Tibial artery (tissue), 4 donors: ENCODE measurements around the gene SHMT1.
"Not testable (repeated sequence)": the region's sequence is repeated elsewhere in the genome, so short reads cannot be mapped to it uniquely, and the experiment has no call there.

ENCODE experiments used
- DNase-seq, 2 donors: peaks; one replicate each; pipeline ENCODE4 v3.0.0-alpha.2; 2019
- H3K27ac ChIP-seq, 2 donors: fragments of 200-600 bp; sonication (generic) in 1 of 2; 1 replicate in 1 of 2; 2 replicates in 1 of 2; pipeline ENCODE4 v1.5.1; 2018 to 2019; ENCODE audit warnings: mild to moderate bottlenecking in 1 of 2
- H3K27me3 ChIP-seq, 2 donors: fragments of 200-600 bp; sonication (generic) in 1 of 2; one replicate each; pipeline versions ENCODE4 v1.5.1 to v1.6.0; 2016 to 2019
- H3K36me3 ChIP-seq, 3 donors: fragments of 200-600 bp; sonication (generic) in 2 of 3; one replicate each; pipeline ENCODE4 v1.5.1; 2016 to 2019; ENCODE audit warnings: mild to moderate bottlenecking in 2 of 3
- H3K4me1 ChIP-seq, 4 donors: fragments of 200-600 bp; sonication (generic) in 2 of 4; 1 replicate in 3 of 4; 2 replicates in 1 of 4; pipeline ENCODE4 v1.5.1; 2016 to 2019
- H3K4me3 ChIP-seq, 2 donors: fragments of 200-600 bp; sonication (generic) in 1 of 2; 1 replicate in 1 of 2; 2 replicates in 1 of 2; pipeline ENCODE4 v1.5.1; 2018 to 2019; ENCODE audit warnings: mild to moderate bottlenecking in 2 of 2
- H3K9me3 ChIP-seq, 3 donors: fragments of 200-600 bp; sonication (generic) in 1 of 3; one replicate each; pipeline ENCODE4 v1.5.1; 2016 to 2019
- CTCF ChIP-seq, 2 experiments: fragments of 200-600 bp in 1 of 2; fragments of 450-650 bp in 1 of 2; IDR thresholded peaks; one replicate each; pipeline ENCODE4 v1.5.1; 2017 to 2019; ENCODE audit warnings: antibody characterized with exemption in 2 of 2, mild to moderate bottlenecking in 1 of 2, moderate library complexity in 1 of 2
- intact Hi-C: fragments of 100-400 bp; cut with DNase I; formaldehyde crosslinking; loops from one replicate; pipeline ENCODE4 v1.15.0; 2023; ENCODE audit warnings: low total_unique reads

SHMT1 gene

GRCh38 chr17:18339933-18340332, 23.4 kb downstream of the SHMT1 start:
- intact Hi-C loops: no loop called here
- no peaks in the 10 kb centered on the region for H3K4me1 ChIP-seq
- H3K27me3 ChIP-seq: no peaks in the 10 kb centered on the region
- H3K36me3 ChIP-seq: peaks cover 8 to 59% (median 10%) of the 10 kb centered on the region in 3 donors
- no peak overlapping the region for H3K4me3 ChIP-seq
- H3K27ac ChIP-seq: no peak overlapping the region
- TF ChIP-seq CTCF (IDR thresholded peaks at IDR 0.05): no peak
- no peak for DNase-seq
- H3K9me3 ChIP-seq: no peaks in the 10 kb centered on the region

GRCh38 chr17:18338158-18338557, 25.2 kb downstream of the SHMT1 start:
- H3K36me3 ChIP-seq: peaks cover 8 to 74% (median 10%) of the 10 kb centered on the region in 3 donors
- H3K4me3 ChIP-seq, H3K4me1 ChIP-seq, H3K27me3 ChIP-seq, DNase-seq, H3K27ac ChIP-seq, intact Hi-C loops, H3K9me3 ChIP-seq: not testable (repeated sequence)

GRCh38 chr17:18332909-18333489, 30.4 kb downstream of the SHMT1 start:
- intact Hi-C loops: no loop called here
- no peak for TF ChIP-seq CTCF (IDR thresholded peaks at IDR 0.05)

GRCh38 chr17:18331879-18332278, 31.5 kb downstream of the SHMT1 start:
- H3K4me3 ChIP-seq: no peak overlapping the region
- H3K27ac ChIP-seq: no peak overlapping the region
- intact Hi-C loops: no loop called here
- no peak for DNase-seq
- no peaks in the 10 kb centered on the region for H3K9me3 ChIP-seq
- H3K27me3 ChIP-seq: no peaks in the 10 kb centered on the region
- peaks cover 7 to 100% (median 29%) of the 10 kb centered on the region in 3 donors for H3K36me3 ChIP-seq
- no peaks in the 10 kb centered on the region for H3K4me1 ChIP-seq
- no peak for TF ChIP-seq CTCF (IDR thresholded peaks at IDR 0.05)

More at GRCh38 chr17:18332909-18333489, 30.4 kb downstream of the SHMT1 start:
- Histone ChIP-seq H3K9me3 (no peaks in the 10 kb centered on the region), H3K27me3 (no peaks in the 10 kb centered on the region), H3K4me1 (no peaks in the 10 kb centered on the region), H3K27ac (no peak overlapping the region), H3K36me3 (peaks cover 7 to 95% (median 19%) of the 10 kb centered on the region in 3 donors), H3K4me3 (no peak overlapping the region)
- no peak for DNase-seq

GRCh38 chr17:18328643-18329204, 34.6 kb downstream of the SHMT1 start:
- H3K27me3 ChIP-seq: no peaks in the 10 kb centered on the region
- no peak for DNase-seq
- H3K4me1 ChIP-seq: no peaks in the 10 kb centered on the region
- H3K27ac ChIP-seq: no peak overlapping the region
- TF ChIP-seq CTCF (IDR thresholded peaks at IDR 0.05): no peak
- no peak overlapping the region for H3K4me3 ChIP-seq
- no peaks in the 10 kb centered on the region for H3K9me3 ChIP-seq
- H3K36me3 ChIP-seq: peaks cover 13 to 100% (median 59%) of the 10 kb centered on the region in 3 donors
- intact Hi-C loops: no loop called here

- Histone ChIP-seq H3K36me3 (peaks cover 25 to 100% (median 68%) of the 10 kb centered on the region in 3 donors), H3K27ac (no peak overlapping the region), H3K4me3 (no peak overlapping the region), H3K9me3 (no peaks in the 10 kb centered on the region), H3K27me3 (no peaks in the 10 kb centered on the region), H3K4me1 (no peaks in the 10 kb centered on the region)
- no peak for DNase-seq
- intact Hi-C loops: no loop called here
- no peak for TF ChIP-seq CTCF (IDR thresholded peaks at IDR 0.05)
Observed at GRCh38 chr17:18327556-18327955, 35.8 kb downstream of the SHMT1 start.
